GM18520 (cell line): ENCODE measurements around the gene CELF5.
"Not testable (repeated sequence)": the region's sequence is repeated elsewhere in the genome, so short reads cannot be mapped to it uniquely, and the experiment has no call there.

Source experiments
- ATAC-seq: cut with Tn5 transposase; IDR thresholded peaks from one replicate; pipeline ENCODE4 v1.9.1; 2021; ENCODE audit not compliant: unreplicated experiment

The CELF5 gene

GRCh38 chr19:3206216-3206953 is 18.1 kb upstream of the CELF5 start:
- no peak for ATAC-seq

- no peak for ATAC-seq
Measured at GRCh38 chr19:3207461-3208242, 16.8 kb upstream of the CELF5 start.

DNA sequence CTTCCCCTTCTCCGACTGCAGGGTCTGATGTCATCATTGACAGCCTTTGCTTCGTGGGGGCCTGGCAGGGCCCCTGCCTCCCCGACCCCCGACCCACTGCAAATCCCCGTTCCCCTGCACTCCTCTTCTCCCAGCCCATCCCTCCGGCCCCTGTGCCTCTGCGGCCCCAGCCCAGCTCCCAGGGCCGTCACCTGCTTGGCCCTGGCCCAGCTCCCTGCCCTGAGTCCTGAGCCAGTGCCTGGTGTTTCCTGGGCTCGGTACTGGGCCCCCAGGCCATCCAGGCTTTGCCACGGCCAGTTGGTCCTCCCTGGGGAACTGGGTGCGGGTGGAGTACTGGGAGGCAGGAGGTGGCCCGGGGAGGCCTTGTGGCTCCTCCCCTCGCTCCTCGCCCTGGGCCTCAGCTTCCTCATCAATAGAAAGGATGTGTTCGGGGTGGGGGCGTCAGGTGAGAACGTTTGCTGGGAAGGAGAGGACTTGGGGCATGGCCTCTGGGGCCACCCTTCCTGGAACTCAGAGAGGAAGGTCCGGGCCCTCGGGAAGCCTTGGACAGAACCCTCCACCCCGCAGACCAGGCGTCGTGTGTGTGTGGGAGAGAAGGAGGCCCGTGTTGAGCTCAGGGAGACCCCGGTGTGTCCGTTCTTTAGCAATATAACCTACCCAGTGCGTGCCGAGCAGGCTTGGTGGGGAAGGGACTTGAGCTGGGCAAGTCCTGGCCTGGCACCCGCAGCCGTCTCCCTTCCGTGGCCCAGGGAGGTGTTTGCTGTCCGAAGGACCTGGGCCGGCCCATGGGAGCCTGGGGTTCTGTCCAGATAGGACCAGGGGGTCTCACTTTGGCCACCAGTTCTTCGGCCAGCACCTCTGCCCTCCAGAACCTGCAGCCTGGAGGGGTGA is 15.9 kb upstream of the CELF5 start:
- no peak for ATAC-seq

GRCh38 chr19:3210347-3211017 is 14.0 kb upstream of the CELF5 start:
- ATAC-seq: no peak

DNA sequence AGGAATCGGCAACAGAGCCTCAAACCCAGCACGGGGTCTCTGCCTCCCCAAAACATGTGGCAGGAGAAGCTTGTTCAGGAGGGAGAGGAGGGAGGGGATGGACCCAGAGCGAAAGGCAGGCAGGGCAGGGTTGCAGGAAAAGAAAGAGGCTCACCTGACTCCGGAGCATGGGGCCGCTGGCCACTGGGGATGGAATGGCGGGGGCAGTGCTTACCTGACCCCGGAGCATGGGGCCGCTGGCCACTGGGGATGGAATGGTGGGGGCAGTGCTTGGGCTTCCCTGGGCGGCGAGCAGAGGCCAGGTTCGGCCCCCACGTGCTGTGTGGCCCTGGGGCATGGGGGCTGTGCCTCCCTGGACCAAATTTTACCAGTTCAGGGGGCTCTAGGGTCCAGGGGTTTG is 13.3 kb upstream of the CELF5 start:
- ATAC-seq: no peak

DNA sequence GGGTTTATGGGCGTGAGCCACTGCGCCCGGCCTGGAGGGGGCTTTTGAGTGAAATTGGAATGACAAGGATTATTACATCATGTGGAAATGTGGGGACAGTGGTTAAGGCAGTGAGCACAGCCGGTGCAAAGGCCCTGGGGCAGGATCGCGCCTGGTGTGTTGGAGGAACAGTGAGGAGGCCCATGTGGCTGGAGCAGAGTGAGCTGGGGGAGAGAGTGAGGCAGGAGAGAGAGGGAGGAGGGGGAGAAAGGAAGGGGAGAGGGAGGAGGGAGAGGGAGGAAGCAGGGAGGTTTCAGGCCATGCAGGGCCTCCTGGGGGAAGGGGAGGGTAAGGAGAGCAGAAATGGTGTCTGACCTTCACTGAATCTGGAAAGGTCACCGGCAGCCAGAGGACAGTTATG is 11.3 kb upstream of the CELF5 start:
- no peak for ATAC-seq

GRCh38 chr19:3216874-3217273 is 7.6 kb upstream of the CELF5 start:
- ATAC-seq: no peak

DNA sequence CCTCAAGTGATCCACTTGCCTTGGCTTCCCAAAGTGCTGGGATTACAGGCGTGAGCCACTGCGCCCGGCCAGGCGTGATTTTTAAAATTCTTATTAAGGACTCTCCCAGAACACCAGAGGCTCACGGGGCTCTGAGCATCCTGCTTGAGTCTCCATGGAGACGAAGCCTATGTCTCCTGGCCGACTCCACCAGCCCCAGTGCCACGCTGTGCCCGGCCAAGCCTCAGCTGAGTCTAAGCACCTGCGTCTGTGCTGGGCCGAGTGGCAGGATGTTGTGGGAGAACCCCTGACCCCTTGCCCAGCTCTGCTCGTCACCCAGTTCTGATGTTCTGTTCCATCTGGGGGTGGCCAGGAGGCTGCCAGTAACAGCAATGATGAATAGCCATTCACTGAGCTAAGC is 3.9 kb upstream of the CELF5 start:
- ATAC-seq: no peak

- ATAC-seq: not testable (repeated sequence)
Measured at GRCh38 chr19:3221576-3221975, 2.9 kb upstream of the CELF5 start.

DNA sequence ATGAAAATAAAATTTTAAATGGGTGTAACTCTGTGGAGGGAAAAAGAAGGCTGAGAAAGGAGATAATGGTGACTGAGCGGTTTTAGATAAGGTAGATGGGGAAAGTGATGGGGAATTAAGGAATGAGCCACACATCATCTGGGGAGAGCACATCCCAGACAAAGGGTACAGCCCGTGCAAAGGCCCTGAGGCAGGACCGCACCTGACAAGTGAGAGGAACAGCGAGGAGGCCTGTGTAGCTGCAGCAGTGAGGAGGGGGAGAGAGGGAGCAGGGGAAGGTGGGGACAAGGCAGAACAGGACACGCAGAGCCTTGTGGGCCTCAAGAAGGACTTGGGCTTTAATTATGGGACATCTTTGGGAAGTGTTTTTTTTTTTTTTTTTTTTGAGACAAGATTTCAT is 1.8 kb upstream of the CELF5 start:
- no peak for ATAC-seq

DNA sequence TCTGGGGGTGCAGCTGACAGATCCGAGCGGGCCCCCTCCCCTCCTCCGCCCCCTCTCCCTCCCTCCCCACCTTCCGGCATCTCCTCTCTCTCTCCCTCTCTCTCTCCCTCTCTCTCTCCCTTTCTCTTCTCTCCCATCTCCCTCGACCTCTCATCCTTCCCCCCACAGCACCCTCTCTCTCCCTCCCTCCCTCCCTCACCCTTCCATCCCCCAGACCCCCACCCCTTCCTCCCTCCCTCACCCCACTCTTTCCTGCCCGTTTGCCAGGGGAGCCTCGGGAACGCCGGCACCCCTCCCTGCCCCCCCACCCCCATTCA is 666 bp downstream of the CELF5 start:
- ATAC-seq: no peak

DNA sequence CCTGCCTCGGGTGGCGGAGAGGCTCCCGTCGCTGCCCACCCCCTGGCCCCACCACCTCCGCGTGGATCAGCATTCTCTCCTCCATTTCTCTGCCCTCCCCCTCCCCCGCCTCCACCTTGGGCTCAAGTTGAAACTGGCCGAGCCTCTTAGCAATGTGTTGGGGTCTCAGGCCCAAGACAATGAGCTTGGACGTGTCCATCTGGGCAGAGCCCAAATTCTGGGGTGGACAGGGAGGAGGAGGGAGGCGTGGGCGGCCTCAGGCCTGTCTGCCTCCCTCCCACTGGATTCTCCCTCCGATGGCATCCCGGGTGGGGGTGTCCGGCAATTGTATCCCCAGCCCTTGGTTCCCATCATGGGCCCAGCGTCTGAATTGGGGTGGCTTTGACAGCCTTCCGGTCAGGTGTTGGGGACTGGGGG is 1.2 kb downstream of the CELF5 start:
- no peak for ATAC-seq

DNA sequence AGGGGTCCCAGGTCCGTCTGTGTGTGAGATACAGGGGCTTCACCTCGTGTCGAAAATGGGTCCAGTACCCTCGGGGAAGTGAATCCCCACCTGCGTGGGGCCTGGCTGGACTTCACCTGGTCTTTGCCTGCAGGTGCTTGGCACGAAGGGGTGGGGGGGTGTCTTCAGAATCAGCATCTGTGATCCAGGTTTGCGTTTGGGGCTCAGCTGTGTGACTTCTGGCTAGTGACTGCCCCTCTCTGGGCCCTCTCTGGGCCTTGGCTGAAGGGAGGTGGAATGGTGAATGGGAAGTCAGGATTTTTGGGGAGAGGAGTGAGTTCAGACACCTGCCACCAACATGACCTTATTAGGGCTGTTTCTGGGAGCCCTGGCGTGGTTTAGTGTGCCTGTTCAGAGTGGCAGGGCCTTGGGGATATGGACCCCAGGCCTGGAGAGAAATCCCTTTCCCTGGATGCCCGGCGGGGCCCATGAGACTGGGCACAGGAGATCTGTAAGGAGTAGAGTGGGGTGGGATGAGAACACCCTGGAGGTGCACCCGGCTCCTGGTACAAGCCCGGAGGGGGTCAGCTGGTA is 2.7 kb downstream of the CELF5 start:
- no peak for ATAC-seq

DNA sequence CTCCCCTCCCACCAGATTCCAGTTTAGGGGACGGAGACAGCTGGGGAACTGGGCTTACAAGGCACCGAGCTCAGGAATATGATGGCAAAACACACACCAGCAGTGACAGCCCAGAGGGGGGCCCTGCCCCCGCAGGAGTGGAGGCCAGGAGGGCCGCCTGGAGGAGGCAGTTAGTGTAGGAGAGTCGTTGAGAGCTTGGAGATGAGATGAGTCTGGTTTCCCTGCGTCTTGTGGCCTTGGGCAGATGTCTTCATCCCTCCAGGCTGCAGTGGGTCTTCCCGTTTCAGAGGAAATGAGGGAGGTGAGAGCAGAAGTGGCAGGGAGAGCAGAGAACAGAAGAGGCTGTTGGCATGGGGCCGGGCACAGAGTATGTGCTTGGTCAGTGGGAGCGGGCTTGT is 4.9 kb downstream of the CELF5 start:
- ATAC-seq: no peak

- no peak for ATAC-seq
Measured at GRCh38 chr19:3229888-3230496, 5.5 kb downstream of the CELF5 start.

- ATAC-seq: no peak
Measured at GRCh38 chr19:3231288-3231687, 6.8 kb downstream of the CELF5 start.

- ATAC-seq: no peak
Measured at GRCh38 chr19:3233116-3233515, 8.7 kb downstream of the CELF5 start.

DNA sequence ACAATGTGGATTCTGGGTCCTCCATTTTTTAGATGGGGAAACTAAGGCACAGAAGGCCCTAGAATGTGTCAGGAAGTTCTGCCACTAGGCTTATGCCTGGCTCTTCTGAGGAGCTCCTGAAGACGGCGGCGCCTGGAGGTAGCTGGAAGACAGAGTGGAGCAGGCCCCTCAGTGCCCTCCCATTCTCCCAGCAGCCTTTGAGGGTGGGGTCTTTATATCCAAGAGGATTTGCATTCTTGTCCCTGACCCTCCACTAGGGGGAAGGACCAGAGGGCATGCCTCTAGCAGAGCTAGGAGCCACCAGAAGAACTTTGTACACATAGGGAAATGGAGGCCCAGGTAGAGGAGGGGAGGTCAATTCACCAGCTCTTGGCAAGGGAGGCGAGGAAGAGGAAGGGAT is 9.4 kb downstream of the CELF5 start:
- ATAC-seq: no peak

DNA sequence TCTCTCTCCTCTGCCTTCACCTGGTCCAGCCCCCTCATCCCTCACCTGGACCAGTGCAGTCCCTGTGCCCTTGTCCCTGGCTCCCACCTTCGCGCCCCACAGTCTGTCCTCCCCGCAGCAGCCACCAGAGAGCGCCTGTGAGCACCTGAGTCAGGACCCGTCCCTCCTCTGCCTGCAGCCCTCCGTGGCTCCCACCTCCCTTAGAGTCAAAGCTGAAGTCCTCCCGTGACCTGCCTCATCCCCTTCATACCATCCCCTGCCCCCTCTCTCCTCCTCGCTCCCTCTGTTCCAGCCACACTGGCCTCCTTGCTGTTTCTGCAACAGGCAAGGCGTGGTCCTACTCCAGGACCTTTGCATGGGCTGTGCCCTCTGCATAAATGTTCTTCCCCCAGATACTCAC is 10.3 kb downstream of the CELF5 start:
- ATAC-seq: no peak

DNA sequence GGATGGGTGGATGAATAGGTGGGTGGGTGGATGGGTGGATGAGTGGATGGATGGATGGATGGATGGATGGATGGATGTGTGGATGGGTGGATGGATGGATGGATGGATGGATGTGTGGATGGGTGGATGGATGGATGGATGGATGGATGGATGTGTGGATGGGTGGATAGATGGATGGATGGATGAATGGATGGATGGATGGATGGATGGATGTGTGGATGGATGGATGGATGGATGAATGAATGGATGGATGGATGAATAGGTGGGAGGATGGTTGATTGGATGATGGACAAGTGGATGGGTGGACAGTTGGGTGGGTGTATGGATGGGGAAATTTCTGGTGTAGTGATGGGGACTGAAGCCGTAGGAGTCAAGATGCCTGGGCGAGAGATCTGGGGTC is 11.1 kb downstream of the CELF5 start:
- ATAC-seq: not testable (repeated sequence)
